H1 (cell line): ENCODE results near the gene CXCL5. TPM values are rescaled to one million over a fixed set of nuclear protein-coding genes. Genes with fewer than 3 reads are reported as not detected.

ENCODE experiments used
- CTCF ChIA-PET: fragments of 300-600 bp; sonication (Branson Sonifier 250); formaldehyde crosslinking; loops from one replicate; lab custom pipeline; 2021; ENCODE audit not compliant: partially characterized antibody; lab: Charles Lee
- POLR2A ChIA-PET: fragments of 300-600 bp; sonication (Branson Sonifier 250); formaldehyde crosslinking; loops from one replicate; lab custom pipeline; 2021; ENCODE audit warnings: inconsistent platforms; ENCODE audit not compliant: partially characterized antibody; lab: Charles Lee
- DNase-seq, 2 experiments: peaks; one replicate each; pipeline versions ENCODE4 v3.0.0 to v3.0.0-alpha.2; 2010 to 2022; ENCODE audit warnings: low spot score in 2 of 2, low read depth in 1 of 2, mixed read lengths in 1 of 2
- FAIRE-seq: peaks from 2 replicates; lab custom pipeline; 2011; peaks lifted over from hg19 to GRCh38; lab: Jason Lieb, UNC
- H2AFZ ChIP-seq: 2 replicates; pipeline ENCODE4 v1.8.1; 2012; ENCODE audit warnings: low read length, inconsistent platforms
- H2AK5ac ChIP-seq: 2 replicates; pipeline ENCODE4 v1.6.1; 2013; ENCODE audit warnings: low read depth, low read length
- H2BK120ac ChIP-seq: replicated peaks from 2 replicates; pipeline ENCODE3; 2013; ENCODE audit warnings: low read depth, low read length, inconsistent platforms
- H2BK12ac ChIP-seq: 2 replicates; pipeline ENCODE4 v1.6.1; 2013; ENCODE audit warnings: low read depth, low read length
- H2BK15ac ChIP-seq: 2 replicates; pipeline ENCODE4 v1.6.1; 2013; ENCODE audit warnings: low read length
- H2BK20ac ChIP-seq: 2 replicates; pipeline ENCODE4 v1.6.1; 2013; ENCODE audit warnings: low read length
- H2BK5ac ChIP-seq: 2 replicates; pipeline ENCODE4 v1.6.1; 2013; ENCODE audit warnings: low read depth, low read length
- H3K14ac ChIP-seq: 2 replicates; pipeline ENCODE4 v1.6.1; 2013; ENCODE audit warnings: inconsistent platforms; ENCODE audit not compliant: insufficient read length
- H3K18ac ChIP-seq: 2 replicates; pipeline ENCODE4 v1.6.1; 2013; ENCODE audit warnings: low read length; ENCODE audit errors: extremely low read depth
- H3K23ac ChIP-seq: 2 replicates; pipeline ENCODE4 v1.6.1; 2013; ENCODE audit warnings: inconsistent platforms; ENCODE audit not compliant: insufficient read length
- H3K23me2 ChIP-seq: 2 replicates; pipeline ENCODE4 v1.6.1; 2013; ENCODE audit warnings: low read depth, low read length
- H3K27ac ChIP-seq: 2 replicates; pipeline ENCODE4 v1.6.1; 2011; ENCODE audit warnings: low read depth, low read length, inconsistent platforms
- H3K27me3 ChIP-seq, 4 experiments: replicated peaks in 1 of 4; 1 replicate in 1 of 4; 2 replicates in 3 of 4; pipeline versions ENCODE4 v1.6.1 to v1.8.1; 2011 to 2013; ENCODE audit warnings: low read length in 3 of 4, mild to moderate bottlenecking in 3 of 4, inconsistent platforms in 2 of 4, mixed read lengths in 2 of 4, moderate library complexity in 1 of 4; ENCODE audit not compliant: control insufficient read depth in 3 of 4, insufficient read depth in 3 of 4; ENCODE audit errors: extremely low read depth in 1 of 4
- H3K36me3 ChIP-seq, 4 experiments: 2 replicates each; pipeline versions ENCODE4 v1.6.1 to v1.8.1; 2011 to 2013; ENCODE audit warnings: mild to moderate bottlenecking in 4 of 4, low read length in 3 of 4, moderate library complexity in 2 of 4, control low read depth in 1 of 4, inconsistent platforms in 1 of 4; ENCODE audit not compliant: insufficient read depth in 4 of 4, control insufficient read depth in 2 of 4
- H3K4ac ChIP-seq: replicated peaks from 2 replicates; pipeline ENCODE3; 2013; ENCODE audit warnings: low read length, low read depth, mixed read lengths, inconsistent platforms; ENCODE audit not compliant: insufficient read length
- H3K4me1 ChIP-seq, 4 experiments: replicated peaks in 1 of 4; 1 replicate in 1 of 4; 2 replicates in 3 of 4; pipeline versions ENCODE4 v1.6.1 to v1.8.1; 2011 to 2013; ENCODE audit warnings: low read length in 3 of 4, inconsistent platforms in 2 of 4, mixed read lengths in 1 of 4; ENCODE audit not compliant: insufficient read depth in 4 of 4, control insufficient read depth in 3 of 4
- H3K4me2 ChIP-seq, 2 experiments: 2 replicates each; pipeline versions ENCODE4 v1.6.1 to v1.8.1; 2011 to 2013; ENCODE audit warnings: low read depth in 2 of 2, low read length in 2 of 2, control low read depth in 1 of 2, inconsistent platforms in 1 of 2, mild to moderate bottlenecking in 1 of 2; ENCODE audit not compliant: insufficient read depth in 1 of 2
- H3K4me3 ChIP-seq, 4 experiments: fragments of 200-600, 300-600 bp in 1 of 4; sonication (generic), shearing (Covaris generic), sonication (Bioruptor Twin) in 1 of 4; 2 replicates each; pipeline versions ENCODE4 v1.5.1 to v1.8.1; 2011 to 2016; ENCODE audit warnings: low read length in 4 of 4, low read depth in 3 of 4, control low read depth in 2 of 4, inconsistent platforms in 2 of 4, mild to moderate bottlenecking in 2 of 4, mixed read lengths in 1 of 4, moderate library complexity in 1 of 4; ENCODE audit not compliant: insufficient read depth in 2 of 4; ENCODE audit errors: extremely low read depth in 1 of 4
- H3K56ac ChIP-seq: replicated peaks from 2 replicates; pipeline ENCODE3; 2013; ENCODE audit warnings: low read depth, mild to moderate bottlenecking, mixed read lengths, low read length, inconsistent platforms; ENCODE audit not compliant: insufficient read length
- H3K79me1 ChIP-seq: 2 replicates; pipeline ENCODE4 v1.6.1; 2013; ENCODE audit warnings: low read depth, low read length, control low read depth
- H3K79me2 ChIP-seq, 2 experiments: 2 replicates each; pipeline versions ENCODE4 v1.6.1 to v1.8.1; 2012 to 2013; ENCODE audit warnings: low read length in 2 of 2, mild to moderate bottlenecking in 2 of 2, inconsistent platforms in 1 of 2; ENCODE audit not compliant: insufficient read depth in 2 of 2, control insufficient read depth in 1 of 2
- H3K9ac ChIP-seq, 4 experiments: replicated peaks in 1 of 4; 1 replicate in 1 of 4; 2 replicates in 3 of 4; pipeline versions ENCODE4 v1.6.1 to v1.8.1; 2011 to 2013; ENCODE audit warnings: low read depth in 3 of 4, low read length in 3 of 4, control low read depth in 2 of 4, mild to moderate bottlenecking in 2 of 4, moderate library complexity in 2 of 4, inconsistent platforms in 1 of 4; ENCODE audit errors: extremely low read depth in 1 of 4
- H3K9me3 ChIP-seq, 2 experiments: 2 replicates each; pipeline versions ENCODE4 v1.6.1 to v1.8.1; 2012 to 2013; ENCODE audit warnings: mild to moderate bottlenecking in 2 of 2, moderate library complexity in 2 of 2, control low read depth in 1 of 2, inconsistent platforms in 1 of 2, low read depth in 1 of 2, low read length in 1 of 2, mixed read lengths in 1 of 2; ENCODE audit not compliant: insufficient read depth in 2 of 2
- H4K20me1 ChIP-seq, 2 experiments: replicated peaks in 1 of 2; 2 replicates each; pipeline versions ENCODE3 to v1.8.1; 2011 to 2013; ENCODE audit warnings: inconsistent platforms in 2 of 2, low read length in 2 of 2, mild to moderate bottlenecking in 1 of 2; ENCODE audit not compliant: insufficient read depth in 2 of 2, control insufficient read depth in 1 of 2
- H4K5ac ChIP-seq: 2 replicates; pipeline ENCODE4 v1.6.1; 2013; ENCODE audit warnings: low read length, low read depth, mixed read lengths, inconsistent platforms; ENCODE audit not compliant: insufficient read length
- H4K8ac ChIP-seq: 2 replicates; pipeline ENCODE4 v1.8.0; 2013; ENCODE audit warnings: mild to moderate bottlenecking, moderate library complexity, low read length, inconsistent platforms; ENCODE audit not compliant: insufficient read depth; ENCODE audit errors: extremely low read depth
- H4K91ac ChIP-seq: replicated peaks from 2 replicates; pipeline ENCODE3; 2013; ENCODE audit warnings: low read length, mixed read lengths, inconsistent platforms; ENCODE audit not compliant: insufficient read length
- CBX5 ChIP-seq: fragments of 300-800, 300-1000 bp; sonication (generic); IDR thresholded peaks from 2 replicates; pipeline ENCODE4 v1.7.1; 2016; ENCODE audit warnings: antibody characterized with exemption, low read length, low read depth
- CREB1 ChIP-seq: IDR thresholded peaks from 2 replicates; pipeline ENCODE4 v1.6.1; 2012; ENCODE audit warnings: inconsistent platforms
- E2F6 ChIP-seq: IDR thresholded peaks from 2 replicates; pipeline ENCODE4 v1.6.1; 2012; ENCODE audit warnings: inconsistent platforms
- GTF2F1 ChIP-seq: IDR thresholded peaks from 2 replicates; pipeline ENCODE4 v1.6.1; 2012; ENCODE audit warnings: low read depth, low read length, improper control_type of control experiment, borderline replicate concordance
- HDAC6 ChIP-seq: IDR thresholded peaks from one replicate; pipeline ENCODE4 v1.7.1; 2012; ENCODE audit warnings: low read depth, mild to moderate bottlenecking, inconsistent platforms, low read length, moderate library complexity
- KDM1A ChIP-seq: fragments of 200-600, 300-600 bp; sonication (generic); IDR thresholded peaks from 2 replicates; pipeline ENCODE4 v1.7.1; 2016; ENCODE audit warnings: mild to moderate bottlenecking, low read length, borderline replicate concordance
- KDM5A ChIP-seq: fragments of 200-600 bp; IDR thresholded peaks from 2 replicates; pipeline ENCODE4 v1.7.1; 2012; ENCODE audit warnings: mild to moderate bottlenecking, low read length, inconsistent platforms, mixed read lengths
- POU5F1 ChIP-seq: IDR thresholded peaks from 2 replicates; pipeline ENCODE4 v1.6.1; 2011; ENCODE audit warnings: low read depth, mild to moderate bottlenecking, low read length, moderate library complexity
- SIN3A ChIP-seq, 2 experiments: IDR thresholded peaks in 1 of 2; conservative IDR thresholded peaks in 1 of 2; 2 replicates each; pipeline ENCODE4 v1.6.1; 2011 to 2012; ENCODE audit warnings: low read length in 2 of 2, improper control_type of control experiment in 1 of 2, low read depth in 1 of 2, mild to moderate bottlenecking in 1 of 2
- SIRT6 ChIP-seq: IDR thresholded peaks from one replicate; pipeline ENCODE4 v1.7.1; 2012; ENCODE audit warnings: low read length, inconsistent platforms
- TAF1 ChIP-seq: IDR thresholded peaks from 2 replicates; pipeline ENCODE4 v1.6.1; 2011; ENCODE audit warnings: mild to moderate bottlenecking, low read depth, low read length
- TBP ChIP-seq: IDR thresholded peaks from 2 replicates; pipeline ENCODE4 v1.6.1; 2011; ENCODE audit warnings: low read depth, low read length, improper control_type of control experiment
- polyA plus RNA-seq, 7 experiments: library from polyadenylated mRNA; depleted of rRNA in 3 of 7; stranded (reverse) in 5 of 7; unstranded in 2 of 7; fragments of >200 nt in 5 of 7; fragments of 200-250 nt in 2 of 7; gene quantifications; 1 replicate in 5 of 7; 2 replicates in 1 of 7; 4 replicates in 1 of 7; pipeline versions ENCODE4 v1.2.1 to v1.2.3, GENCODE V29; 2011 to 2013; ENCODE audit warnings: missing spikeins in 2 of 7, mixed read lengths in 2 of 7
- total RNA-seq: library from RNA; stranded (reverse); fragmentation: NEBNext Ultra II Directional; extraction: Animal tissue kit (Norgen Biotek cat#: 25700); gene quantifications from 2 replicates; pipeline ENCODE4 v1.2.1, GENCODE V29; 2021
- TF ChIP-seq, protein P1 (sequence below), 3 experiments: IDR thresholded peaks; 1 replicate in 2 of 3; 2 replicates in 1 of 3; pipeline versions ENCODE4 v1.5.1 to v1.6.1; 2011; ENCODE audit warnings: low read length in 3 of 3, mild to moderate bottlenecking in 3 of 3, inconsistent platforms in 2 of 3, low read depth in 1 of 3, moderate library complexity in 1 of 3; ENCODE audit not compliant: insufficient read depth in 1 of 3; ENCODE audit errors: control extremely low read depth in 1 of 3

Gene CXCL5
- total and polyA plus RNA-seq, 2 of the 8 experiments (the other 6 are each of a cell fraction or from before 2014, with no cell fraction given): 10.9 to 15.6 TPM

DNA sequence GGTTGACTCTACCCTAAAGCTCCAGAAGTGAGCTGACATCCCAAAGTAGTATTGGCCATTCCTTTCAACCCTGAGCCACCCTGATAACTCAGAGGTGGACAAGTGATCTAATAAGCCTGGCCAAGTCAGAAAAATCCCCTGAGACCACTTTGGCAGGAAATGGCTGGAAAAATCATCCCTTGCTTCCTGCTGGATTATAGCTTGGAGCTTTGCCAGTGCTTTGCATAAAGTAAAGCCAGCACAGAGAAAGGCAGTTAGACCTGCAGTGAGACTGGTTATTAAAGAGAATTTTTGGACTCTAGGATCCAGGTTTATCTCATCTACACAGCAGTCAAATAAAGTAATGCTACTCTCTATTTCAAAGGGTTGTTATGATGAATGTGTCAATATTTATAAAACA, 33.6 kb upstream of the CXCL5 start:
- Histone ChIP-seq H3K23ac (no peak overlapping the region), H3K36me3 (no peaks in the 10 kb centered on the region; a peak in 1 of 8 replicates), H4K8ac (no peak overlapping the region), H2AFZ (no peak overlapping the region), H2BK5ac (no peak overlapping the region), H2BK15ac (no peak overlapping the region), H3K27me3 (no peaks in the 10 kb centered on the region), H3K9me3 (no peaks in the 10 kb centered on the region), H3K23me2 (no peaks in the 10 kb centered on the region), H4K20me1 (no peaks in the 10 kb centered on the region), H4K91ac (no peak overlapping the region), H3K79me2 (no peaks in the 10 kb centered on the region), H3K14ac (no peak overlapping the region), H3K56ac (no peak overlapping the region), H3K4ac (no peak overlapping the region), H2BK12ac (no peak overlapping the region), H2AK5ac (no peak overlapping the region), H3K18ac (no peak overlapping the region), H3K4me2 (no peak overlapping the region), H3K4me3 (no peak overlapping the region), H3K27ac (no peak overlapping the region), H3K79me1 (no peaks in the 10 kb centered on the region), H3K9ac (no peak overlapping the region), H4K5ac (no peak overlapping the region), H2BK120ac (no peak overlapping the region), H2BK20ac (no peak overlapping the region), H3K4me1 (0 out of 7 replicates have a peak, but pooled peaks cover 0 to 2% (median 0%) of the 10 kb centered on the region in 4 experiments)
- ChIA-PET POLR2A (no interaction called here), CTCF (no interaction called here)
- DNase-seq (no peak), FAIRE-seq (no peak)
- TF ChIP-seq KDM5A: no peak
- TF ChIP-seq POU5F1: no peak
- TF ChIP-seq HDAC6: no peak
- TF ChIP-seq, protein P1, sequence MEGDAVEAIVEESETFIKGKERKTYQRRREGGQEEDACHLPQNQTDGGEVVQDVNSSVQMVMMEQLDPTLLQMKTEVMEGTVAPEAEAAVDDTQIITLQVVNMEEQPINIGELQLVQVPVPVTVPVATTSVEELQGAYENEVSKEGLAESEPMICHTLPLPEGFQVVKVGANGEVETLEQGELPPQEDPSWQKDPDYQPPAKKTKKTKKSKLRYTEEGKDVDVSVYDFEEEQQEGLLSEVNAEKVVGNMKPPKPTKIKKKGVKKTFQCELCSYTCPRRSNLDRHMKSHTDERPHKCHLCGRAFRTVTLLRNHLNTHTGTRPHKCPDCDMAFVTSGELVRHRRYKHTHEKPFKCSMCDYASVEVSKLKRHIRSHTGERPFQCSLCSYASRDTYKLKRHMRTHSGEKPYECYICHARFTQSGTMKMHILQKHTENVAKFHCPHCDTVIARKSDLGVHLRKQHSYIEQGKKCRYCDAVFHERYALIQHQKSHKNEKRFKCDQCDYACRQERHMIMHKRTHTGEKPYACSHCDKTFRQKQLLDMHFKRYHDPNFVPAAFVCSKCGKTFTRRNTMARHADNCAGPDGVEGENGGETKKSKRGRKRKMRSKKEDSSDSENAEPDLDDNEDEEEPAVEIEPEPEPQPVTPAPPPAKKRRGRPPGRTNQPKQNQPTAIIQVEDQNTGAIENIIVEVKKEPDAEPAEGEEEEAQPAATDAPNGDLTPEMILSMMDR (IDR thresholded peaks at IDR 0.05; ENCODE audit: control extremely low read depth in 1 of 3, insufficient read depth in 1 of 3, low read depth in 1 of 3, low read length in 3 of 3): no peak
- no peak for TF ChIP-seq TAF1
- TF ChIP-seq E2F6: no peak
- no peak for TF ChIP-seq SIRT6
- no peak for TF ChIP-seq KDM1A
- no peak for TF ChIP-seq GTF2F1
- TF ChIP-seq CBX5: no peak
- no peak for TF ChIP-seq SIN3A (conservative IDR thresholded peaks at IDR 0.05 in 1 of 2, IDR thresholded peaks at IDR 0.05 in 1 of 2; ENCODE audit: low read depth in 1 of 2, low read length in 2 of 2)
- no peak for TF ChIP-seq CREB1
- no peak for TF ChIP-seq TBP
